Measurements from ENCODE around the gene GPC1.

The GPC1 gene

DNA sequence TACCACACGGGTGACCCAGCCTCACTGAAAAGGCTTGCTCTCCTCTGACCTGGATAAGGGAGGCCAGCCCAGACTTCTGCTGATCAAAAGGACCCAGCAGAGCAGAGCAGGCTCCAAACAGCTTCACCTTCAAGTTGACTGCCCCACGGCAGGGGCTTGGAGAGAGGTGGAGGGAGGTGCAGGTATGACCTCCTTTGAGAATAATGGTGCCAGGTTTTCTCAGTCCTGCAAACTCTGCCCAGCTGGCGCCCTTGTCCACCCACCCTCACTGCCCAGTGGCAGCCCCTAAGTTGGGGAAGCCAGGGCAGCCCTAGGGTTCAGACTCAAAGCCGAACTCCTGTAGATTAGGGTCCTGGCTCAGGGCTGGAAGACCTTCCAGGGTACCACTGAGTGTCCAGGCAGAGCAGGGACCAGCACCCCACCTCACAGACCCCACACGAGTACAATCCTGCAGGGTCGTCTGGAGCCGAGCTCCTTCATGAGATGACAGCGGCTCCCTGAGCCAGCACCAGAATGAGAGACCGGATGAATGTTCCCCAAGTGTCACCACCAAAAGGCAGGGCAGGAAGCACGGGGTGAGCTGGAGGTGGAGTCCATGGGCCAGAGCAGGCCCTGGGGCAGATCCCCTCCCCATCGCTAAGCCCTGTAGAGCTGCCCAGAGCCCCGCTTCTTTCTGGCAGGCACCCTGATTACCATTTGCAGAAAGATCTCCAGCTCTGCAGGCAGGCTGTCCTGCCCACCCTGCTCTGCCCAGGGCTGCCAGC lies 3.6 kb upstream of the GPC1 start:
- DNase-seq (ENCODE audit: low read depth): no peak

DNA sequence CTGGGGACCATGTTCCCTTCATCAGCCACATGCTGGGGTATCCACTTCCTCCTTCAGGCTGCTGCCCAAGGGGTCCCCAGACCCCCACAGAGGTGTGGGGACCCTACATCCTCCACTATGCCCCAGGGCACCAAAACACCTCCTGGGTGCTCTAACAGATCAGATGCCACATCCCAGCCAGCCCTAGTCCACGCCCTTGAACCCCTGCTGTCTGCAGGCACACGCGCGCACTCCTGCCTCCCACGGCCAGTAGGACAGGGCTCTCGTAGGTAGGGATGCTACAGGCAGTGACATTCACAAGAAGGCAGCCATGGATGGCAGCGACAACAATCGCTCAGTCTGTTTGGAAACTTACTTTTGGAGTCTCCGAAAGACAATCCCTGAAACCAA lies 3.0 kb upstream of the GPC1 start:
- DNase-seq (ENCODE audit: low read depth): no peak

DNA sequence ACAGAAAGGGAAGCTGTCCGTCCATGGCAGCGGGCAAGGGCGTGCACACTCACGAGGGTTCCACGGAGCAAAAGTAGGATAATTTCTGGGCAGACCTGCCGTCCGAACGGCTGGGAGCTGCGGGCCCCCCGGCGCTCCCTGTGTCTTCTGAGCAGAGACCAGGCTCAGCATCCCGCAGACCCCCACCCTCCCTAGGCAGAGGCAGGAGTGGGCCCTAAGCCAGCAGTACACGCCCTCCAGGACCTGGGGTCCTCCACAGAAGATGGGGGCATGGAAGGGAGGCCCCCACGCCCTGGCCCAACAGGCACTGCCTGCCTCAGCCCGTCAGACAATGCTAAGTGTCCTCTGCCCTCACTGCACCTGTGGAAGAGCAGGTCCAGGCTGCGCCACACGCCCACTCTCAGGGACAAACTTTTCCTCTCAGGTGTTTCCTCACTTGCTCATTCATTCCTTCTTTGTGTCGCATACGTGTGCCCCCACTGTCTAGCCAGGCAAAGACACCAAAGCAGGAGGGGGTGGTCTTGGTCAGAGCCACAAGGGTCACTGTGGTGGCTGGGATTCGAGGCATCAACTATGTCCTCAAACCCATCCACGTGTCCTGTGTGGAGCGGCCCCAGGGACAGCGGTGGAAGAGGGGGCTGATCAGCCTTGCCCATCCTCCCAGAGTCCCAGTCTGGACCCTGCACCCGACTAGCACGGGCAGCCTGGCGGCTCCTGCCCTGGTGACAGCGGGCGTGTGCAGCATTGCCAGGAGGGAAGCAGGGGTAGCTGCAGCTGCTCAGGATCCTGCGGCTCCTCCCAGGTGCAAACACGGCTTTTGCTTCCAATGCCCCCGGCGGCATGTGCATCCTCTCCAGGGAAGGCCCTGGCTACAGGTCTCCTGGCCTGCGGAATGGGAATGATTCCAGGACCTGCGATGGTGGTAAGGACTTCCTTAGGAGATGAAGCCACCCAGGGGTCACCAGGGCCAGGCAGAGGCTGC lies 2.4 kb upstream of the GPC1 start:
- DNase-seq (ENCODE audit: low read depth): no peak

DNA sequence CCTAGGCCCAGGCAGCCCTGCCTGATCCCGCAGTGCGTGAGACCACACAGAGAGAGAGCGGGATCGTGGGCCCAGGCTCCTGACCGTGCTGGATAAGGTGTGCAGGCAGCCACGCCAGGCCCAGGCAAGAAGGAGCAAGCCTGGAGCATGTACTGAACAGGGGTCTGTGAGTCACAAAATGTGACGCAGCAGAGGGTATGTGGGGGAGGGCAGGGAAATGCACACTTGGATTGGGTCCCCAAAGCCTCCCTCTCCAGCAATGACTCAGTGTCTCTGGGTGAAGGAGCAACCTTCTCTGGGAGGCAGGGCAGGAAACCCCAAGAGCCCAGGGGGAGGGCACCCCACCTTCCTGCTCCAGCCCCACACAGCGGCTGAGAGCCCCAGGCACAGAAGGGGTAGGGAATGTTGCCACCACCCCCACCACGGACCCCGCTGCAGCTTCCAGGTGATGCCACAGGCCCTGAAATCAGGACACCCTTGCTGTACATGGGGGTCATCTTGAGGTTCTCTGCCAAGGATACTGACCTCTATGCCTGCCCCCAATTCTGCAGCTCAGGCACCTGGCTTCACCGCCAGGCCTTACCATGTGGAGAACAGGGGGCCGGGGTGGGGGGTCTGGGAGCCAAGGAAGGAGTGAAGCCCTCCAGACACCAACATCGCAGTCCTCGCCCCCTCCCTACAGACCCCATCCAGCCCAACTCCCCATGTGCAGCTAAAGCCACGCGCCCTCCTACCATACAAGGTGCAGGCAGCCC lies 1.3 kb upstream of the GPC1 start:
- no peak for DNase-seq (ENCODE audit: low read depth)

DNA sequence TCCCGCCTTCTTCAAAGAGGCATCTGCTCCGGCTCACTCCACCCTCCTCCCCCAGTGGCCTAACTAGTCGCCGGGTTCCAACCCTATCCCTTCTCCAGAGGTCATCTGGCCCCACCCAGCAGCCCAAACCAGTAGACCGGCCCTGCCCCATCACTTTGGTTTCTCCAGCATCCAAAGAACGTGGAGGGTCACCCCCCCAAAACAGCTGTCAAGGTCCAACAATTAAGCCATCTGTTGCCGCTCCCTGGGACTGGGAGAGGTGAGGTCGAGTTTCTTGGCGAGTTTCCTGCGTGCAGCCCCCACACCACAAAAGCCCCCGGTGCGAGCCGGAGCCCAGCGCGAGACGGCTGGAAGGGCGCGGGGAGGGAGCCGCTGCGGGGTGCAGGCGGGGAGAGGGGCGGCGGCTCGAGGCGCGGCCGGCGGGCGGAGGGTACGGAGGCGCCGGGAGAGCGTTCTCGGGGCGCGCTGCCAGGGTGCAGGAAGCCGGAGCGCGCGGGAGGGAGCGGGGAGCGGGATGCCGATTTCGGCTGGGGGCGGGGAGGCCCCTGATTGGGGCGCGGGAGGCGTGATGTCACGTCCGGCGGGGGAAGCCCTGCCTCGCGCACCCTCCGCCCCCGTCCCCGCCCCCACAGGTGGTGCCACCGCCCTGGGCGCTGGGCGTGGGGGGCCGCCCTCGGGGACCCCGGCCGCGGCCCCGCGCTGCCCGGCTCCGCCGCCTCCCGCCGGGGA lies 571 bp upstream of the GPC1 start:
- DNase-seq (ENCODE audit: low read depth): peak; percentile 90

DNA sequence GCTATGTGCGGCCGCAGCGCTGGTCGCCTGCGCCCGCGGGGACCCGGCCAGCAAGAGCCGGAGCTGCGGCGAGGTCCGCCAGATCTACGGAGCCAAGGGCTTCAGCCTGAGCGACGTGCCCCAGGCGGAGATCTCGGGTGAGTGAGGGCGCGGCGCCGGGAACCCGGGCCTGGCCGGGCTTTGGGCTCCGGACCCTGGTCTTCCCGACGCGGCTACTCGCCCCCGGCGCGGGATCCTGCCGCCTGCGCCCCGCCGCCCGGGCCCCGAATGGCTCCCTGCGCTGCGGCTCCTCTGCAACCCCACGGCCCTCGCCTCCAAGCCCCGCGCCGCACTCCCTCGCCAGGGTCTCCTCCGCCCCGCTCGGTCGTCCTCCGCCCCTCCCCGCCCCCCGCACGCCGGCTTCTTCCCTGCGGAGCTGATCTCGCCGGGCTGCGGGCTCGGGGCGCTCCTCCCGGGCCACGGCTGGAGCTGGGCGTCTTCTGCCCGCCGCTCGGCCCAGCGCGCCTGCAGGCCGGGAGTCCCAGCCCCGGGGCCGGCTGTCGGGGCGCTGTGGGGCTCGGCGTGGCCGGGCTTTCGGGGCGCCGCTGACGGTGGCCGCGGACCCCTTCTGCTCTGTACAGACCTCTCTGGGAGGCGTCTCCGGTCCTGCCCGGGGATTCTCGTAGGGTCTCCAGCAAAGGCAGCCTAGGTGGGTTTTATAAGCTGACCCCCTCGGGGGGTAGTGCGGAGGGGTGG lies 652 bp downstream of the GPC1 start:
- DNase-seq (ENCODE audit: low read depth): no peak

DNA sequence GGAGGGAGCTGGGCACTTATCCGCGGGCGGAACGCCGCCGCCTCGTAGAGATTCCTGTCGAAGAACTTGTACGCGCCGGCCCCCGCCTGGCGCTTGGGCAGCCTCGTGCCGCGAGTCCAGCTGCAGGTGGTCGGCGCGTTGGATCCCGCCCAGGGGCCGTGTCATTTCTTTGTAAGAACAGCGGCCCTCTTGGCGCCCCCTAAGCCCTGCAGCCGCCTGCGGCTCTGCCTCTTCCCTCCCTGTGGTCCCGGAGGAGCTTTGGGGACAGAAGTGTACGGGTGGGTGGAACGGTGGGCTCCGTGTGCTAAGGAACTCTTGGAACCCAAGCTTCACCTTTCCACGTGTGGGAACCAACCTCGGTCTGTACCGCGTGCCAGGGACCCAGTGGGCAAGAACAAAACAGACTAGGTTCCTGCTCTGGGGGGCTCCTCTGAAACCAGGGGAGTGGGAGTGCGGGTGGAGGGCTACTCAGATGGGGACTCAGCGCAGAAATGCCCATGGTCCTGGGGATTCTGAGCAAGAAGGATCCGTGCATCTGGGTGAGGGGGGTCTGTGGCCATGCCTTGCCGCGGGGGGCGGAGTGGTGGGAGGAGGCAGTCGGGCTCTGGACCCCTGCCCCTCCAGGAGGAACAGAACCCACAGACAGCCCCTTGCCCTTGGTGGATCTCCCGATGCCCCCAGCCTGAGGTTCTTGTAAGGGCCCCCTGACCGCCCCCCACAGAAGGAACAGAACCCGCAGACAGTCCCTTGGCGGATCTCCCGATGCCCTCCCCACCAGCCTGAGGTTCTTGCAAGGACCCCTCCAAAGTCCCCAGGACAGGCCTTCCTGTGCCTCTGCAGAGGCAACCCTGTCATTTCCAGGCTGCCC lies 1.5 kb downstream of the GPC1 start:
- DNase-seq (ENCODE audit: low read depth): no peak

DNA sequence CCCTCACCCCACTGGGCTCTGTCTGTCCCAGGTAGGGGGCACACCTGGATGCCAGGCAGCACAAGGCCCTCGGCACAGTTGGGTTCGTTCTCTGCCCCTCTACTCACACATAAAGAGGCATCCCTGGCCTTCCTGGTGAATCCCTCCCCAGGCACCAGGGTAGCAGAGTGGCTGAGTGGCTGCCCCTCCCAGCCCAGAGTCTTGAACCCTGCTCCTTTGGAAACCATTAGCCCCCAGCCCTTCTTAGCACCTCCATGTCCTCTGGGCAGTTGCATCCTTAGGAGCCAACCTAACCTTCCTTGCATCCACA lies 2.0 kb downstream of the GPC1 start:
- DNase-seq (ENCODE audit: low read depth): no peak

DNA sequence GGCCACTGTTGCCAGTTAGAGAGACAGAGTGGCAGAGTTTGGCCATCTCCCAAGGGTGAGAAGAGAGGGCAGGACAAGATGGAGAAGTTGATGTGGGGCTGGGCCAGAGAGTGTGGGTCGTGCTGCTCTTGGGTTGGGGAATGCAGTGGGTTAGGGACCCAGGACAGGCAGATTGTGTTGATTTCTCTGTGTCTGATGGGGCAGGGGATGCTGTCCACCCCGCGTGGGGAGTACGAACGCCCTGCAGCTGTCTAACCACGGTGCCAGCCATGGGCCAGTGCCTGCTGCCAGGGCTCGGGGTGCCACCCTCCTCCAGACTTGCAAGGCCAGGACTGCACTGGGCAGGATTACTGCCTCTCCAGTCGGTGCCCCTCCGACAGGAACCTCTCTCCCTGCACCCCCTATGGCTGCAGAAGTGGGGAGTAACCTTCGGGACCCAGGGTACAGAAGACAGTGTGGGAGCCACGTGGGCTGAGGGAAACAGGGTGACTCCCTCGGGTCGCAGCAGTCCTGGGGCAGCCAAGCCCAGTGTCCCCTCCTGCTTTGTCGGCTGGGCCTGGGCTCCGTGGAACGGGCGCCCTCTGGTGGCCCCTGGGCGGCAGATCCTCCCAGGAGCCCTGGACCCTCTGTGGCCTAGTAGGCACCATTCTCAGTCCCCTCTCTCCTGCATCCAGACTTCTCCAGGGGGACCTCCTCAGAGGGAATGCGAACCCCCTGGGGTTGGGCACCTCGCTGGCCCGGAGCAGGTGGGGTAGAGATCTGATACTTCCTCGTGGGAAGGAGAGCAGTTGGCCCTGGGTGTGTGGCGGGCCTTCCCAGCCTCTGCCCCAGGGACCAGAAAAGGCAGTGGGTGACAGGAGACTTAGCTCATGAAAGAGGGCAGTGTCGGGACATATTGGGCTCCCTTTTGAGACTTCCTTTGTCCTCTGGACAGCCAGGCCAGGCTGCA lies 2.7 kb downstream of the GPC1 start:
- peak; percentile 62 for DNase-seq (ENCODE audit: low read depth)

DNA sequence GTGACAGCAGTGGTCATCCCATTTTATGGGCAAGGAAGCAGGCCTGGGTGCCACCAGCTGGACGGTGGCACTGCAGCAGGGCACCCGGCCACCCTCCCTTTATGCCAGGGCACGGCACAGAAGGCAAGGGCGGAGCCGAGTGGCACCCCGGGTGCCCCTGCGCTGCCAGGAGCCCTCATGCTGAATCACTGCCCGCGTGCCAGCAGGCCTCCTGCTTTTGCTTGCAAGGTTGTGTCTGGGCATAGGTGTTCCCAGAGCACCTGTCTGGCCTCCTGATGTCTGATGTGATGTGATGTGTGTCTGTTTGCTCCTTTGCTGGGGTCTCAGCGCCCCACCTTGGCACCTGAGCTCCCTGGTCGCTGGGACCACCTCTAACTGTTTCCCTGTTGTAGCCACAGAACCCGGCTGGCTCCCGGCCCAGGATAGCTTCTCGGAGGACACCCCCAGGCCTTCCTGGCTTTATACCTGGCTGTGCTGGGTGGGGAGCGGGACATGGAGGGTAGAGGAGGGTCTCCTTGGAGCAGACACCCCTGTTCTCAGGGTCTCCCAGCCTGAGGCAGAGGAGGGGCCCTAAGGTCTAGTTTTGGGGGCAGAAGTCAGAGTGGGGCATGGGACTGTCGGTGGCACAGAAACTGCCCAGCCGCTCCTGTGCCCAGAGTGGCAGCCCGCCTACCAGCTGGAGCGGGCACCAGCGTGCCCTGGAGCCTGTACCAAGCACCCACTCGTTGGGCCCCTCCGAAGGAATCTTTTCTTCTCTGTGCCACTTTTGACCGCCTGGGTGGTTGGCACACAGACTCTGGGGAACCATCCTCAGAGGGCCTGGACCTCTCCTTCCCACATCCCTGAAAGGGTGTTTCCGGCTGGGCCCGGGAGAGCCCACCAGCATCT lies 3.6 kb downstream of the GPC1 start:
- no peak for DNase-seq (ENCODE audit: low read depth)

DNA sequence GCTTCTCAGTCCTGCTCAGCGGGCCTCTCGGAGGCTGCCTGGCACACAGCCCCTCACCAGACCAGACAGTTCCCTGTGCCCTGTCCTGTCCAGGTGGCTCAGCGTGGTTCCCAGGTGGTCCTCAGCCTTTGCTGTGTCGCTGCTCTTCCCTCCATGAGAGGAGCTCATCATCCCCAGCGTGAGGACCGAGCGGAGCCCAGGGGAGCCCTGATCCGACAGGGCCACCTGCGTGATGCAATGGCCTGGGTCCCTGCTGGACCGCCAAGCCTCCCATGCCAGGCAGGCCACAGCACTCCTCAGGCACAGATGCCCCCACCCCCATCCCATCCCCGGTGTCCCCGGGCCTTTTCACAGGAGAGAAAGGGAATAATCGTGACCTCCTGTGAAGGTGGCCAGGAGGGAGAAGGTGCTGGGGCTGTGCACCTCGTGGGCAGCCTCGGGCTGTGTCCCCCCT lies 4.3 kb downstream of the GPC1 start:
- no peak for DNase-seq (ENCODE audit: low read depth)

DNA sequence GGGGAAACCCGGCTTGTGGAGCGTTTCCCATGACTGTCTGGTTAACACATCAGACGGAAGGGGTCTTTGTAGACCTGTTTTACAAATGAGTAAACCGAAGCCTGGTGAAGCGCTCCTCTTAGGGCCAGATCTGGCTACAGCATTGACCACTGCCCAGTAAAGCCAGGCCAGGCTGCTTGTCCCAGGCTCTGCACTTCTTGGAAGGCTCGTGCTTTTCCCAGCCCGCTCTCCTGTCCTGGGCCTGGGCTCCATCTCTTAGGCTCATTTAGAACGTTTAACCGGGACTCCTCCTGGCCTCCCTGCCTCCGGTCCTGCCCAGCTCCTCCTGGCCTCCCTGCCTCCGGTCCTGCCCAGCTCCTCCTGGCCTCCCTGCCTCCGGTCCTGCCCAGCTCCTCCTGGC lies 4.8 kb downstream of the GPC1 start:
- no peak for DNase-seq (ENCODE audit: low read depth)

DNA sequence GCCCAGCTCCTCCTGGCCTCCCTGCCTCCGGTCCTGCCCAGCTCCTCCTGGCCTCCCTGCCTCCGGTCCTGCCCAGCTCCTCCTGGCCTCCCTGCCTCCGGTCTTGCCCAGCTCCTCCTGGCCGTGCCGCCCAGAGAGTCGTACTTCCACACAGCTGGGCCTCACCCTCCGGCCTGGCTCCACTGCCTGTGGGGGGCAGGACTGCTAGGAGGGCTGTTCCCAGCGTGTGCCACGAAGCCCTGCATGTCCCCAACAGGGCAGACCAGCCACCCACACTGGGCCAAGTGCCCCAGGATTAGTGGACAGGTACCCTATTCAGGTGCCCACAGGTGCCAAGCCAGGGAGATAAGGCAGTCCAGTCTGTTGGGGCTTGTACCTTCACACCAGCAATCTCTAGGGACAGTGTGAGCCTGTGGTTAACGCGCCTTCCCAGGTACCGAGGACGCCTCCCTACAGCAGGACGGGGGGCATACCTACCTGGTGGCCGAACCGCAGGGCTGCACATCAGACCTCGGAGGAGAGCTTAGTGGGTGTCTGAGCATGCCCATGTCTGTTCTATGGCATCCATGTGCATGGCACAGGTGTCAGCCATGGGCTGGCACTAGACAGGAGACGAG lies 5.3 kb downstream of the GPC1 start:
- no peak for DNase-seq (ENCODE audit: low read depth)

DNA sequence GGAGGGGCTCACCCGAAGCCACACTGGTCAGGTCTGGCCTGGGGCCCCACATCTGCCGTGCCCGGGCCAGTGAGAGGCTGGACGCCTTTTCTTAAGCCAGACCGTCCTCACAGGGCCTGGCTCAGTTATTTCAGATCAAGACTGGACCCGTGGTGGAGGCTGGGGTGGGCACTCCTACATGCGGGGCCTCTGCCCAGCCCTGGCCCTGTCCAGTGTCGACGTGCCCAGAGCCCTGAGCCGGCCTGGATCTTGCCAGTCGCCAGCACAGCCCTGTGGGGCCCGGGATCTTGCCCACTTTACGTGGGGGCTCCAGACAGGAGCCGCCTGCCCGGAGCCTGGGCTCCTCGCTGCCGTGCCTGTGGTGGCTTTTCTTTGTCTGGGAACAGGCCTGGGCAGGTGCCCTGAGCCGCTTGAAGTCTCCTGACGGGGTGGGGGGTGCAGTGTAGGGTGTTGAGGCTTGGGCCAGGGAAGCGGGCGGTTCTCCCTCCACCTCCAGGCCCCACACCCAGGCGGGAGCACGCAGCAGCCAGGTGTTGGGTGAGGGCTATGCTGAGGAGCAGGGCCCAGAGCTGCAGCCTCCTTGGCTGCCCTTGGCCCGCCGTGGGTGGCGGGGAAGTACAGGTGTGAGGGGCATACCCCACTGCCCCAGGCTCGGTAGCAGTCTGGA lies 6.0 kb downstream of the GPC1 start:
- no peak for DNase-seq (ENCODE audit: low read depth)

DNA sequence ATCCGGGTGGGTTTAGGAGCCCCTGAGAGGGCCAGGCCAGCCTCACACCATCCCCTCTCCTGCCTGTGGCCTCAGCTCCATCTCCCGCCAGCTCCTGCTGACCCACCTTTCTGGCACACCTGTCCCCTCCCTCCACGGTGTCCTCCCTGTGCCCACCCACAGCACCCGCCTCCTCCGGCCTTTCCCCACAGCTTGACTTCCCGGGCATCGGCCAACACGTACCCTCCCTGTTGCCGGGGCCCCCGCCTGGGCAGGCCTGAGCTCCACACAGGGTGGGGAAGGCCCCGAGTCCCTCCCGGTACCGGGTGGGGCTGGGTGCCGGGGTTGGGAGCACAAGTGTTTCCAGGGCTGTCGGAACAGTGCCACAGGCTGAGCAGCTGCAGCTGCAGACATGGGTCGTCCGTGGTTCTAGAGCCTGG lies 6.5 kb downstream of the GPC1 start:
- no peak for DNase-seq (ENCODE audit: low read depth)

DNA sequence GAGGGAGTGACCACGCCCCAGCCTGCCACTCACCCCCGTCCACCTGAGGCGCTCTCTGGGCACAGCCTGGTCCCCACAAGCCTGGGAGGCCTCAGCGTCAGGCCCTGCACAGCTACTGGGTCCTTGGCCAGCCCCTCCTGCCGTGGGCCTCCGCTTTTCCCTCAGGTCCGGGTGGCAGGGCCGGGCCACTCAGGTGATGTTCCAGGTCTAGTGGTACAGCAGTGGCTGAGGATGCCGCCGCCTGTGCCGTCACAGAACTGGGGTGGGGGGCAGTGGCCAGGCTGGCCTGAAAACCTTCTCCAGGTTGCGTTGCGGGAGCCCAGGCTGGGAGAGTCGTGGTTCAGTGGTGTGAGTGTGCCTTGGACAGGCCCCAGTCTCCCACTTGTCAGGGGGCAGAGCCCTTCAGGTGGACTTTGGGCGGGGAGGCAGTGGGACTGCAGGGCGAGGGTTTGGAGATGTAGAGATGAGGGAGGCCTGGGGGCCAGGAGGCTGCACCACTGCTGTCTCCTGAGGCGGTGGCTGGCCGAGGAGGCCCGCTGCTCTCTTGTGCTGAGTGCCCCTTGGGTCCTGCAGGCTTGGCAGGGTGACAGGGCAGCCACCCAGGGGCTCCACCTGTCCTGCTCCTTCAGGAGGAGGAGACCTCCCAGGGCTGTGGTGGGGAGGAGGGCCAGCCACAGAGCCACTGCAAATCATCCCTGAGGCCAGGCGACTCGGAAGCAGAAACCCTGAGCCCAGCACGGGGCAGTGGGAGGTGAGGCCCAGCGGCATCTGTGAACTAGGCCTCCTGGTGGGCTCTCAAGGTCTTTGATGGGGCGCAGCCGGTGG lies 7.6 kb downstream of the GPC1 start:
- no peak for DNase-seq (ENCODE audit: low read depth)

Data from activated T-cell treated with anti-CD3 and anti-CD28 coated beads for 1 hour (primary cell).